ENCODE measurements around the gene RSPRY1. TPM values are rescaled to one million over a fixed set of nuclear protein-coding genes. Genes with fewer than 3 reads are reported as not detected.

Gene RSPRY1
- total RNA-seq, 4 donors from 2014 or later: 22.7 to 40.6 (median 28.9) TPM

GRCh38 chr16:57244767-57245471 lies 58.8 kb downstream of the RSPRY1 start, which contains the start of gene ARL2BP:
Gene ARL2BP (plus strand): TSS chr16:57245259. CDS start chr16:57245368, 109 bp downstream.
- TF ChIP-seq CTCF (IDR thresholded peaks at IDR 0.05): no peak
- ATAC-seq (ENCODE audit: low FRiP score): peak; percentile 99
- DNase-seq (ENCODE audit: low spot score): peak; percentile 89

- no peak for DNase-seq (ENCODE audit: low spot score)
- TF ChIP-seq CTCF (IDR thresholded peaks at IDR 0.05): no peak
- peak; percentile 41 for ATAC-seq (ENCODE audit: low FRiP score)
These were observed 59.5 kb downstream of the RSPRY1 start for GRCh38 chr16:57245472-57246113.

GRCh38 chr16:57251352-57251751 lies 65.2 kb downstream of the RSPRY1 start:
- no peak for TF ChIP-seq CTCF (IDR thresholded peaks at IDR 0.05)
- ATAC-seq (ENCODE audit: low FRiP score) (no peak), DNase-seq (ENCODE audit: low spot score) (peak; percentile 3)

GRCh38 chr16:57252148-57252721 lies 66.1 kb downstream of the RSPRY1 start:
- no peak for TF ChIP-seq CTCF (IDR thresholded peaks at IDR 0.05)
- DNase-seq (ENCODE audit: low spot score): no peak
- ATAC-seq (ENCODE audit: low FRiP score): no peak

GRCh38 chr16:57253466-57253865 lies 67.3 kb downstream of the RSPRY1 start:
- ATAC-seq (ENCODE audit: low FRiP score): no peak

GRCh38 chr16:57255686-57256415 lies 69.7 kb downstream of the RSPRY1 start:
- TF ChIP-seq CTCF (IDR thresholded peaks at IDR 0.05): no peak
- DNase-seq (ENCODE audit: low spot score) (peak; percentile 5), ATAC-seq (ENCODE audit: low FRiP score) (no peak)

More at GRCh38 chr16:57253466-57253865, 67.3 kb downstream of the RSPRY1 start:
- TF ChIP-seq CTCF (IDR thresholded peaks at IDR 0.05): no peak
- DNase-seq (ENCODE audit: low spot score): no peak

All from omental fat pad (tissue), 4 donors.